Stromal cell of bone marrow (primary cell): ENCODE measurements around the gene SRPRA.
A peak's percentile ranks its signal among the peaks of the same experiment; 100 is the strongest.
"Not testable (repeated sequence)": the region's sequence is repeated elsewhere in the genome, so short reads cannot be mapped to it uniquely, and the experiment has no call there.

Experiments used
- DNase-seq: peaks from one replicate; pipeline ENCODE4 v3.0.0-alpha.2; 2012; ENCODE audit warnings: low read depth

Gene SRPRA, protein sequence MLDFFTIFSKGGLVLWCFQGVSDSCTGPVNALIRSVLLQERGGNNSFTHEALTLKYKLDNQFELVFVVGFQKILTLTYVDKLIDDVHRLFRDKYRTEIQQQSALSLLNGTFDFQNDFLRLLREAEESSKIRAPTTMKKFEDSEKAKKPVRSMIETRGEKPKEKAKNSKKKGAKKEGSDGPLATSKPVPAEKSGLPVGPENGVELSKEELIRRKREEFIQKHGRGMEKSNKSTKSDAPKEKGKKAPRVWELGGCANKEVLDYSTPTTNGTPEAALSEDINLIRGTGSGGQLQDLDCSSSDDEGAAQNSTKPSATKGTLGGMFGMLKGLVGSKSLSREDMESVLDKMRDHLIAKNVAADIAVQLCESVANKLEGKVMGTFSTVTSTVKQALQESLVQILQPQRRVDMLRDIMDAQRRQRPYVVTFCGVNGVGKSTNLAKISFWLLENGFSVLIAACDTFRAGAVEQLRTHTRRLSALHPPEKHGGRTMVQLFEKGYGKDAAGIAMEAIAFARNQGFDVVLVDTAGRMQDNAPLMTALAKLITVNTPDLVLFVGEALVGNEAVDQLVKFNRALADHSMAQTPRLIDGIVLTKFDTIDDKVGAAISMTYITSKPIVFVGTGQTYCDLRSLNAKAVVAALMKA

DNA sequence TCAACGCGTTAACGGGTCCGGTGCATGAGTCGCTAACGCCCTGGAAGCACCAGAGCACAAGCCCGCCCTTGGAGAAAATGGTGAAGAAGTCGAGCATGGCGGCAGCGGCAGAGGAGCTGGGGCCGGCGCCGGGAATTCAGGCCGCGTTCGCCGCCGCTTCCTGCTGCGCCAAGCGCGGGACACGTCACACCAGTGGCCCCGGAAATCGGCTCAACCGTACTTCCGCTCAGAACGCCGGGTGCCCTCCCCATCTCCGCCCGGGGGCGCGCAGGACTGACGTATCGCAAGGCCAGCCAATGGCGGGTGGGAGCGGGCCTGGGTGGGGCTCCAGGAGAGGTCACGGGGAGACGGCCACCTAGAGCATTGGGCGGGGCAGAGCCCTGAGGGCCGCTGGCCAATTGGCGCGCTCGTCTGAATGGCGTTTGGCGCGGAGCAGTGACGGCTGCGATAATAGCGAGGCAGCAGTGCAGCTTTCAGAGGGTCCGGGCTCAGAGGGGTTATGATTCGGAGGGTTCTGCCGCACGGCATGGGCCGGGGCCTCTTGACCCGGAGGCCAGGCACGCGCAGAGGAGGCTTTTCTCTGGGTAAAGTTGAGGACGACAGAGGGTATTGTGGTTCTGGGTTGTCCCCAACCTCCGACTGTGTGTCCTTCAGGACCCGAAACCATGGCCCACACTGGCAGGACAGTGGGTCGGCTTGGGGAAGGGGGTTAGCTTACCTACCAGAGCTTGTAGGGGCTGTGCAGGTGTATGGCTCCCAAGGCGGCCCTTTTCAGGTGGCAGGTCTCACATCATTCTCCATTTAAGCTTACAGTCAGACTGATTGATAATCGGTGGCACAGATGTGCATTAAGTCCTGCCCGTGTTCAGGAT lies at the start of gene SRPRA, which contains the start of gene FOXRED1:
SRPRA (minus strand) TSS at position 188 of the 872 bp plus-strand sequence; CDS start at position 97, 91 bp downstream.
FOXRED1 (plus strand) TSS at position 447 of the 872 bp plus-strand sequence; CDS start at position 500, 53 bp downstream.
- peak; percentile 97 for DNase-seq

DNA sequence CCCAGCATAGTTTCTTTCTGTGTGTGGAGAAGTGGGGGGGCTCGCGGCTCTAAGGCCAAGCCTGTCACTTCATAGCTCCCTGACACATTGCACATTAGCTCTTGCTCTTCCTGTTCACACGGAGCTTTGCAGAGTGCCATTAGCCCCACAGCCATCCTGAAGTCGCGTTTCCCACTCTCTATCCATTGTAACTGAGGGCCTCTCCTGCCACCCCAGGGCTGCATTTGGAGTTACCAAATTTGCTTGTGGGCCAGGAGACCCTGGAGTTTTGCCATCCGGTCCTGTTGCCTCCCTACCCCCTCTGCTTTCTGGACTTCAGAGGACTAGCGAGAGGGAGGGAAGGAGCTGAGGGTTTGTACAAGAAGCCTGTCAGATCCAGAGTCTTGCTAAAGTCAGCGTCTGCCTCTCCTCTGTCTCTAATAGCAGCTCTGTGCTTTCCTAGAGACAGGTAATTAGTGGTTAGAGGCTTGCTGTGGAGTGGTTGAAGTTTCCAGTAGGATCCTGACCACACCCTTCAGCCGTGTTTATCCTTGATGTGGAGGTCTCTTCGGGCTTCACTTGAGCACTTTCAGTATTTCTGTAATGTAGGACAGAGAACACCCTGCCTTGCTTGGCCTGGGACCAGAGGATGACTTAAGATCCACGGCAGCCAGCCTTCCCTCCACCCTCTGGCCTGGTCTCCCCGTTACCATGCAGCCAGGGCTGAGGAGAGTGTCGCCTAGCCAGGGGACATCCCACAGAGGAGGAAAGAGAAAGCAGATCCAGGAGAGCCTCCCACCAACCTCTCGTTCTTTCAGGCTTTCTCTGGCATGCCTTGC lies 49.3 kb upstream of the SRPRA start:
- DNase-seq: peak; percentile 55

DNA sequence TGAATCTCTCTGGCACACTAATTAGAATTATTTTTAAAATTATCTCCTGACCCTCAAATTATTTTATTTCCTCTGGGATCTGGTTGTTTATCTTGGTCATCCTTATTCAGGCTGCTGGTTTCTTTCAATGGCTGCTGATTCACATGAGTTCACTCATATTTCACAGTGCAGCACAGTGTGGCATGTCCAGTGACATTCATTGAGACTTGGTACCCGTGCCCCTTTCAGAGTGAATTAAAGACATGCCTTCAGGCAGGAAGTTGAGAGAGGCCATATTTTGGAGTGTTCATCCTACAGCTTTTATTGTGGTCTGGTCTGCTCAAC lies 48.7 kb upstream of the SRPRA start:
- no peak for DNase-seq

DNA sequence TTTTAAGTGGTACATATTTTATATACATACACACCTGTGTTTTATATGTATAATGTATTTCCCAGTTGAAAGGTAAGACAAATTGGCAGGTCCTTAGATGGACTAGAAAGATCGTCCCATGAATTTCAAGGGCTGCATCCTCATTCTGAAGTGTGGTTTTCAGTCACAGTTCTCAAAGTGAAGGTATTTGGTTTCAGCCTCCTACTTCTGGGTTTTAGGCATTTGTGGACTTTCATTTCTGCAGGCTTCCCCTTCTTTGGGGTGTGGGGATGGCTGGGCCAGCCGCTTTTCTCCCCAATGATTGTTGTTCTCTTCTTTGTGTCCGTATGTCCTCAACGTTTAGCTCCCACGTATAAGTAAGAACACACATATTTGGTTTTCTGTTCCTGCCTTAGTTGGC lies 45.1 kb upstream of the SRPRA start:
- no peak for DNase-seq

DNA sequence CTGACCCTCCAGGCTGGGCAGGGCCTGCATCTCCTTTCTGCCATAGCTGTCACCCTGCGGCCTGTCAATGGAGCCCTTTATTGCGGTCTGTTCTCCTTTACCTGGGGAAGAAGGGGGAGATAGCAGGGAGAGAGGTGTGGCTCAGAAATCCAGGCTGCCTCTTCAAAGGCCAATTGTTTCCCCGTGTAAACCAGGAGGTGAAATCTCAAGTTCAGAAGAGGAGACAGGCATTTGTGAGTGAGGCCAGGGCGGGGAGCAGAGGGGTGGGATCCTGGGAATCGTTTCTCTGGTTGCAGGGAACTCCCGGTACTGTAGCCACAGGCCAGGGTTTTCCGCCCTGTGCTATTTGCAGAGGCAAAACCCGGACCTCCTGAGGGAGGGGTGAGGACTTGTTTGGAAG lies 44.3 kb upstream of the SRPRA start:
- no peak for DNase-seq

DNA sequence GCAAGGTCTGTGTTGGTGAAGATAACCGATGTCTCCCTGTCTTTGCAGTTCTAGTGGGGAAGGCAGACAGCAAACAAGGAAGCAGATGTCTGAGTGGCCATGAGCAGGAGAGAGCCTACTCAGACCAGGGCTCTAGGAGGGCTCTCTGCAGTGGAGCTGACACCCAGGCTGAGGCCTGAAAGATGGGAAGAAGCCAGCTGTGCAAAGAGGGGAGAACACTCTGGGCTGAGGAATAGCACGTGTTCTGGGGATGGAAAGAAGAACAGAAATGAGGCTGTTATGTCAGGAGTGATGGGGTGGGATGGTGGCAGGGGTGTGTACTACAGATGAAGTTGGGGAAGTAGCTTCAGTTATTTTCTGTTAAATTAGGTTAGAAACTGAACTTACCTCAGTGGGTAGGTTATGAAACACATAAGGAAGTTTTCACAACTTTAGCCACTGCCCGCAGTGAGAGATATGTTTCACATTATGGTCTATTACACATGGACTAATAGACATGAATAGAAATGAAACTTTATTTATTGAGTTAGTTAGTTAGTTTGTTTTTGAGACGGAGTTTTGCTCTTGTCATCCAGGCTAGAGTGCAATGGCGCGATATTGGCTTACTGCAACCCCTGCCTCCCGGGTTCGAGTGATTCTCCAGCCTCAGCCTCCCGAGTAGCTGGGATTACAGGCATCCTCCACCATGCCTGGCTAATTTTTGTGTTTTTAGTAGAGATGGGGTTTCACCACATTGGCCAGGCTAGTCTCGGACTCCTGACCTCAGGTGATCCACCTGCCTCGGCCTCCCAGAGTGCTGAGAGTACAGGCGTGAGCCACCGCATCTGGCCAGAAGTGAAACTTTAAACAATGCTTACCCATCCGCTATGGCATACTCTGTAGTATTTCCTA lies 43.0 kb upstream of the SRPRA start:
- DNase-seq: no peak

DNA sequence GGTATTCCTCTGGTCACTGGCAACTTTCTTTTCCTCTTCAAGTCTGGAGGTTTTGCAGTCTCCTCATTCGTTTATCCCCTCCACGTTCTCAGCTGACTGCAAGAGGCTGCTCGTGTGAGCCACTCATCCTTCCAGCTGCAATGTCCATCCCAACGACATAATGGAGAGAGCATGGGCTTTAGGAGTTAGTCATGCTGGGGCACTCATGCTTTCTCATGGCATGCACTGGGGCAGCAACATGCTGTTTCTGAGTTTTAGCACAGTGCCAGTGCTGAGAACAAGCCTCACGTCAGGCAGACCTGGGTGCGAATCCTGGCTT lies 42.3 kb upstream of the SRPRA start:
- no peak for DNase-seq

DNA sequence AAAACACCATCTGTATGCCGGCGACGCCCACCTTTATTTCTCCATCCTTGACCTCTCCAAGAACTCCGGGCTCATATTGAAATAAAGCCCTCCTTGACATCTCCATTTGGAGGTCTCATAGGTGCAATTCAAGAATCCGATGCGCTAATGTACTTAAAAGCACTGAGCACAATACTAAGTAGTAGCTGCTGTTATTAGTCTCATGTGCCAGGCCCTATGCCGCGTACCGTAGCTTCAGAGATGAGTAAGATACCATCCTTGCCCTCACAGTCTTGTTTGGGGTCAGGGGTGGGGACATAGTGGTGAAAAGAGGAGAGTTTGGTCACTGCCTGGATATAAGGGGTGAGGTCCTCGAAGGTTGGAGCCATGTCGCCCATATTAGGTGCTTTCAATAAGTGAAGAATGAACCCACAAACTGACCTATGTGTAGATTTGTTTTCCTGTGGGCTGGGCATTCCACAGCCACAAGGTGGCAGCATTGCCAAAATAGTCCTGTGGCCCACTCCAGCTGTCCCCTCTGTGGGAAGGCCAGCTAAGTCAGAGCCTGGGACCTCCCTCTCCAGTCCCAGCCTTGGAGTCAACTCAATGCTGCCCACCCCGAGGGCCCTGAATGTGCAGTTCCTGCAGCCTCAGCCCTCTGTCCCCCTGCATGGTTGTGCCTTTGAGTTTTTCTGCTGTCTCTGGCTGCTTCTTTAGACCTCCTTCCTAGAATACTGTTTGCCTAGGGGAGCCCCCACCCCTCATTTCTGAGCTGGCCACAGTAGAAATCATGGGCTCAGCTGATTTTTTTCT lies 41.7 kb upstream of the SRPRA start:
- DNase-seq: peak; percentile 45

DNA sequence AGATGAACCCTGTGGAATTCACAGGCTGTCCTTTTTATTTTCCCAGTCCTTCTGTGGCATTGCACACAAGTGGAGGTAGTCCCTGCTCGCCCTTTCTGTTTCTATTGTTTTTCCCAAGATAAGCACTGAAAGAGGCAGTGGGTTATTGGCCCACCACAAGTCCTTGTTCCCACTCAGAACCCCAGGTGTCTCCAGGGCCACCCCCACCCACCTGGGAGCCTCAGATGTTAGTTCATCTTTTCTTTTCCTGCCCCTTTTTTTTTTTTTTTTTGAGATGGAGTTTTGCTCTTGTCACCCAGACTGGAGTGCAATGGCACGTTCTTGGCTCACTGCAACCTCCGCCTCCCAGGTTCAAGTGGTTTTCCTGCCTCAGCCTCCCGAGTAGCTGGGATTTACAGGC lies 40.1 kb upstream of the SRPRA start:
- DNase-seq: not testable (repeated sequence)

DNA sequence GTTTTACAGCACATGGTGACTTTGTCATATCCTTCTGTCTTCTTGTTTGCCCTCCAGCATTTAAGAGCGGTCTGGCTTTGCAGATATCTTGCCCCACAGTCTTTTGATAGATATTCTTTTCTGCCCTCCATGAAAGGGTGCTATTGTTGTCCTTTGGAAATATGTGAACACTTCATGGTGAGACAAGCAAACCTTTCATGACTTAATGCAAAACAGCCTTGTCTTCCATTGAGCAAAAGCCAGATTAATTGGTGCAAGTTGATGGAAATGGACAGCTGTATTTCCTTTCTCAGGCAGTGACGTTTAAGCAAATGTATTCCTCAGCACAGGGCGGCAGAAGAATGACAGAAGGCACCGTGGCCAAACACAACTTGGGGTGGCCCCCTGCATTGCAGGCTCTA lies 39.6 kb upstream of the SRPRA start:
- no peak for DNase-seq

DNA sequence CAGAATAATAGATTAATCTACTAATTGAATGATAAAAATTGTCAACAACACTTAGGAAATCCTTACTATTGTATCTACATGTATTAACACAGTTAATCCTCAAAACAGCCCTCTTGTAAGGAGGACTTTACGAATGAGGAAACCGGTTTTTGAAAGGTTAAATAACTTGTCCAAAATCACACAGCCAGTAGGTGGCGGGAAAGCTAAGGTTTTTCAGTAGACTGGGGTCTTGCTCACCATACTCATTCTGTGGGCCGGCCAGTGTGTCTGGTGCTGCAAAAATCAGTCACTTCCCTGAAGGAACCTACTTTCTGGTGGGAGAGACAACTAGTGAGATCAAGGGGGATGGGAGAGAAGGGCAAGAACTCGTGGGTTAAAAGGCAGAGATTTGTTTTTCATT lies 39.0 kb upstream of the SRPRA start:
- no peak for DNase-seq

DNA sequence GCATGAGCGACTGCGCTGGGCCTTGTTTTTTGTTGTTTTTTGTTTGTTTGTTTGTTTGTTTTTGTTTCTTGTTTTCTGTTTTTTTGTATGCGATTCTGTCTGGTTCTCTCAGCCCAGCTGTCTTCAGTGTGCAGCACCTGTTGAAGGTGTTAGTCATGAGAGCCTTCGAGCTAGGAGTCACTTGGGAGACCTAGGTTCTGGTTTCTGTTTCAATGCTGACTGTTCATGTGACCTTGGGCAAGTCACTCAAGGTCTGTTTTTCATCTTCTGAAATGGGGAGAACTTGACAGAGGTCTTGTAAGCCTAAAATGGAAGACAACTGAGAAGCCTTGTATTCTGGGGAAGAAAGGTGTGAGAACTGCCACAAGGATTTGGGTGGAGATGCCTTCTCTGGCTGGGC lies 37.0 kb upstream of the SRPRA start:
- DNase-seq: no peak

DNA sequence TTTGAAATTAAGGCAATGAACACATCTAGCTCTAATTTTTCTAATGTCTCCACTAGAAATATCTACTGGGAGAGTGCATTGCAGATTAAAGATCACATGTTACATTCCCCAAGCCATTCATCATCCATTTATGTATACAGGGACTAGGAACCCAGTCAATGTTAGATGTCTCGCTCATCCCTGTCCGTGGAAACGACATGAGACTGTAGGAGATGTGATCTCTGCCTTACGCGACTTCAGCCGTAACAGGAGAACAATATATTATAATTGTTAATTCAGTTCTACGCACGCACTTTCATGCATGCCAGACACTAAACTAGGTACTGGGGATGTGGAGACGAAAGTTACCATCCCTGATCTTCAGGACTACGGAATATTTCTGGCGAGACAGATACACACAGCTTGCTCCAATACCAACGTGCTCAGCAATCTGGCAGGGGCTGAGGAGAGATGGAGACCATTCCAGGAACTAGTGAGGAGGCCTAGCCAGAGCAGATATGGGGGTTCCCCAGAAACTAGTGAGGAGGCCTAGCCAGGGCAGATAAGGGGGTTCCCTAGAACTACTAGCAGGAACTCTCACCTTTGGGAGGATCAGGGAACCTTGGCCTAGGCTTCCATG lies 35.9 kb upstream of the SRPRA start:
- DNase-seq: no peak

DNA sequence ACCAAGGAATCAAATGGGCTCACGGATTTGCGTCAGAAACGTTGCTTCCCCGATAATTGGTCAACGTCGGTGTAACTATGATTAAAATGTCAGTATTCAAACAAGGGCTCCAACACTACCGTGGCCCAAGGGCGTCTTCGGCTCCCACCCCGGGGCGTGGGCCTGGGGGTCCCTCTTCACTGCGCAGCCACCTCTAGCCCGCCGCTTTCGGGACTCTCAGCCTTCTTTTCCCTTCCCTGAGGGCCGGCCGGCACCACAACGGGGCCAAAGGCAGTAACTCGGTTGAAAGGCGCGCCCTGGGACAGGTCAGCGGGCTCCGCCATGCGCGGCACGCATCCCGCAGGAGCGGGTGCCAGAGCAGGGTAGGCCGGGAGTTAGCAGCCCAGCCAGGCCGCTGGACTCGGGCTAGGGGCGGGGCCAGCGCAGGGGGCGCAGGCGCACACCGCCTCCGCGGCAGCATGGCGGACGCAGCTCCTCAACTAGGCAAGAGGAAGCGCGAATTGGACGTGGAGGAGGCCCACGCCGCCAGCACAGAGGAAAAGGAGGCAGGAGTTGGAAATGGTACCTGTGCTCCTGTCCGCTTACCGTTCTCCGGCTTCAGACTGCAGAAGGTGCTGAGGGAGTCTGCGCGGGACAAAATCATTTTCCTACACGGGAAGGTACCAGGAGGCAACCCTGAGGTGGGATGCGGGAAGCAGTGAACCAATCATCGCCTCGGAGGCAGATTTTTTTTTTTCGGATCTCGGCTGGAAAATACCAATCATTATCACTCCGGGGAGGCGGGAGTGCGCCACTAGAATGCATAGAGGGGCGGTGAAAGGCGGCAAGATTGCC lies 35.1 kb upstream of the SRPRA start, which contains the start of gene DCPS:
DCPS (plus strand) TSS at position 438 of the 834 bp plus-strand sequence; CDS start at position 459, 21 bp downstream.
- DNase-seq: peak; percentile 81

DNA sequence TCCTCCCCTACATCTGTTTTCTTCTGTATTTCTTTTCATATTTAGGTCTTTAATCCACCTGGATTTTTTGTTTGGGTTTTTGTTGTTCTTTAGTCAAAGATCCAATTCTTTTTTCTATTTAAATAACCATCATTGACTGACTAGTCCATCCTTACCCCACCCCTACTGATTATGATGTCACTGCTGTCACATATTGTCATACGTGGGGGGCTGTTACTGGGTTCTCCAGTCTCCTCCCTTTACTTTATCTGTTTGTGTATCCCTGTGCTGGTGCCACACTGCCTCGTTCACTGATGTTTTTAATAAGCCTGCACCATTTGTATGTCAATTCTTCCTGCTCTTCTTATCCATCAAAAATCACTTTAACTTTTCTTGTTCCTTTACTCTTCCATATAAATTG lies 28.3 kb upstream of the SRPRA start:
- DNase-seq: no peak

DNA sequence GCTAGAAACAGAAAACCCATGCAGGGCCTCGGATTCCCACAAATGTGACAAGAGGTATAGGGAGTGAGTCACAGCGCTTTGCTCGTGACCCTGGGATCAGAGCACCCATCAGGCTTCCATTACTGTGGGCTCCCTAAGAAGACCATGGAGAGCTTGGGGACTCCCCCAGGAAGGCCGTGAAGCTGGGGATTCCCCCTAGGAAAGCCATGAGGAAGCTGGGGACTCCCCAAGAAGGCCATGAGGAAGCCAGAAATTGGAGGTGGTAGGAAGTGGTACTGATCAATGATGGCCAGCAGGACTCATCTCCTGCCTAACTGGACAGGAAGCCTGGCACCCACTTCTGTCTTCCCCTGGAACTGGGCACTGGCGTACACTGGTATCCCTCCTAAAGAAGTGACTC lies 25.0 kb upstream of the SRPRA start:
- no peak for DNase-seq

DNA sequence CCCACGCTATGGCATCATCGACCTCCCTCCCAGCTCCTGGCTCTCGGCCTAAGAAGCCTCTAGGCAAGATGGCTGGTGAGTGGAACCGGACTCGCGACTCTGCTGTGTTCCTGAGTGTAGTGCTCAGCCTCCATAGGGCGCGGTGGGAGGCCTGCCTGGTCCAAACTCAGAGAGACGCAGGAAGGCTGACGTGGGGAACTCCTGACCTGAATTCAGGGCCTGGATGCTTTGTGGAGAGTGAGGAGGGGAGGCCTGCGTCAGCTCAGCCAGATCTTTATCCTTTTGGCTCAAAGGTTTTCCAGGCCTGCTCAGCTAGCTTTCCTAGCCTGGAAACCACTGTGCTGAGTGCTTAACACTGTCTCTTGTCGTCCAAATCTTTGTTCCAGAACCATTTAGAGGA lies 22.2 kb upstream of the SRPRA start:
- DNase-seq: no peak

DNA sequence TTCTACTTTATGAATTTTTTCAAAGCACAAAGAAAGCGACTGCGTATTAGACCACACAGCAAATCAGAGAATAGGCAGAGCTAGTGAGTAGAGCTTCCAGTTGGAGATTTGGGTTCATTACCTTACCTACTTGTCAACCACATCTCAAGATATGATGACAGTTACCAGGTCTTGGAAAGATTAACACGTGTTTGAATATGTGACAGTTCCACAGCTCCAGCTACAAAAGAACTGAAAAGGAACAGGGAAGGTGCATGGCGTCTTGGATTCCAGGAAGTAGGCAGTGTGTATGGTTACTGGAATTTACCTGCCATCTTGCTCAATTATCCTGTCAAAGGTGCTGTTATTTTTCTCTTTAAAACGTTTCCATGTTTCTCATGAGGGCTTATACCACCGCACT lies 19.5 kb upstream of the SRPRA start:
- DNase-seq: no peak

DNA sequence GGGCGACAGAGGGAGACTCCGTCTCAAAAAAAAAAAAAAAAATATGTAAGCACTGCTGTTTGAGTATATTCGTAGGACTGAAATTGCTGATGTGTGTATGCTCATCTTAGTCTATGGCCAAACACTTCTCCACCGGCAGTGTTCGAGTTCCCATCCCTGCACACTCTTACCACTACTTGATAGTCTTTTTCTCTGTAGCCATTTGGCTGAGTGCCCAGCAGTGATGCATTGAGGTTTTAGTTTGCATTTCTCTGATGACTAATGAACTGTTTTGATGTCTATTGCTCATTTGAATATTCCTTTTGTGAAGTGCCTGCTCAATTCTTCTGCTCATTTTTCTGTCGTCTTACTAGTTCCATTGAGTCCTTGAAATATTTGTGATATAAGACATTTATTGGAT lies 16.1 kb upstream of the SRPRA start:
- peak; percentile 95 for DNase-seq
